Caco-2 (cell line): ENCODE data around the gene KLHL25. TPM values are rescaled to one million over a fixed set of nuclear protein-coding genes. Genes with fewer than 3 reads are reported as not detected.
"Not testable (repeated sequence)": the region's sequence is repeated elsewhere in the genome, so short reads cannot be mapped to it uniquely, and the experiment has no call there.

Experiments used
- BruUV-seq: library from RNA; stranded (reverse); fragments of 400-500 nt; replicated peaks from 2 replicates; lab custom pipeline; 2021; lab: Mats Ljungman, UMichigan
- CTCF ChIA-PET: fragments of 300-600 bp; sonication (Branson Sonifier 250); formaldehyde crosslinking; loops from one replicate; lab custom pipeline; 2022; ENCODE audit warnings: antibody characterized with exemption; lab: Charles Lee
- POLR2A ChIA-PET: fragments of 300-600 bp; sonication (Branson Sonifier 250); formaldehyde crosslinking; loops from one replicate; lab custom pipeline; 2022; ENCODE audit warnings: antibody characterized with exemption; lab: Charles Lee
- DNase-seq, 2 experiments: peaks; one replicate each; pipeline versions ENCODE4 v3.0.0 to v3.0.0-alpha.2; 2020 to 2022
- H3K27me3 ChIP-seq: replicated peaks from 2 replicates; pipeline ENCODE4 v1.6.0; 2011; ENCODE audit warnings: low read length; ENCODE audit not compliant: control insufficient read depth, insufficient read depth
- H3K36me3 ChIP-seq: 2 replicates; pipeline ENCODE4 v1.5.1; 2011; ENCODE audit warnings: low read length; ENCODE audit not compliant: control insufficient read depth, insufficient read depth
- H3K4me1 ChIP-seq: fragments of 250-450 bp; sonication (Bioruptor Pico); 2 replicates; pipeline ENCODE4 v1.5.1; 2020; ENCODE audit warnings: mild to moderate bottlenecking
- H3K4me3 ChIP-seq: 2 replicates; pipeline ENCODE4 v1.5.1; 2011; ENCODE audit warnings: low read depth, mild to moderate bottlenecking, control low read depth, low read length
- H3K9me3 ChIP-seq: fragments of 250-450 bp; sonication (Bioruptor Pico); 2 replicates; pipeline ENCODE4 v1.5.1; 2020; ENCODE audit warnings: mild to moderate bottlenecking, moderate library complexity
- H3K27ac Mint-ChIP-seq: one replicate; pipeline ENCODE4 v1.8.0; 2022; ENCODE audit warnings: mixed read lengths; ENCODE audit not compliant: unreplicated experiment
- H3K27me3 Mint-ChIP-seq: one replicate; pipeline ENCODE4 v1.8.0; 2022; ENCODE audit warnings: mixed read lengths; ENCODE audit not compliant: insufficient read depth, unreplicated experiment
- H3K36me3 Mint-ChIP-seq: one replicate; pipeline ENCODE4 v1.8.0; 2022; ENCODE audit warnings: mild to moderate bottlenecking, mixed read lengths; ENCODE audit not compliant: insufficient read depth, unreplicated experiment
- H3K4me1 Mint-ChIP-seq: one replicate; pipeline ENCODE4 v1.8.0; 2022; ENCODE audit warnings: low read depth, mixed read lengths; ENCODE audit not compliant: unreplicated experiment
- H3K4me3 Mint-ChIP-seq: one replicate; pipeline ENCODE4 v1.8.0; 2022; ENCODE audit warnings: mild to moderate bottlenecking, moderate library complexity, mixed read lengths; ENCODE audit not compliant: unreplicated experiment
- H3K9me3 Mint-ChIP-seq: one replicate; pipeline ENCODE4 v1.8.0; 2022; ENCODE audit warnings: mixed read lengths; ENCODE audit not compliant: unreplicated experiment
- intact Hi-C: fragments of 100-400 bp; cut with micrococcal nuclease; formaldehyde crosslinking; loops from one replicate; pipeline ENCODE4 v1.10.0; 2022; ENCODE audit not compliant: unreplicated experiment
- total RNA-seq: library from RNA; stranded (reverse); gene quantifications from 2 replicates; pipeline ENCODE4 v1.2.3, GENCODE V29; 2022
- TF ChIP-seq, protein P1 (sequence below), 2 experiments: fragments of 200-600 bp in 1 of 2; IDR thresholded peaks; 1 replicate in 1 of 2; 2 replicates in 1 of 2; pipeline versions ENCODE4 v1.5.1 to v1.8.0; 2011 to 2022; ENCODE audit warnings: antibody characterized with exemption in 1 of 2, control low read depth in 1 of 2, inconsistent platforms in 1 of 2, low read depth in 1 of 2, low read length in 1 of 2, mild to moderate bottlenecking in 1 of 2, moderate library complexity in 1 of 2; ENCODE audit not compliant: insufficient read depth in 1 of 2, severe bottlenecking in 1 of 2, unreplicated experiment in 1 of 2

The KLHL25 gene
- total RNA-seq, 1 experiment from 2014 or later, result 15.4 TPM

- no TSS peak for BruUV-seq
- no peak overlapping the region for H3K4me3 Mint-ChIP-seq
- H3K27ac Mint-ChIP-seq, result no peak overlapping the region
- peaks cover 7% of the 10 kb centered on the region for H3K4me1 Mint-ChIP-seq
- H3K27me3 Mint-ChIP-seq, result no peaks in the 10 kb centered on the region
- POLR2A ChIA-PET, result no interaction called here
- DNase-seq, result no peak
- Histone ChIP-seq H3K9me3 (no peaks in the 10 kb centered on the region), H3K4me3 (no peak overlapping the region), H3K4me1 (peaks cover 14% of the 10 kb centered on the region), H3K27me3 (no peaks in the 10 kb centered on the region), H3K36me3 (no peaks in the 10 kb centered on the region)
- TF ChIP-seq, protein P1, sequence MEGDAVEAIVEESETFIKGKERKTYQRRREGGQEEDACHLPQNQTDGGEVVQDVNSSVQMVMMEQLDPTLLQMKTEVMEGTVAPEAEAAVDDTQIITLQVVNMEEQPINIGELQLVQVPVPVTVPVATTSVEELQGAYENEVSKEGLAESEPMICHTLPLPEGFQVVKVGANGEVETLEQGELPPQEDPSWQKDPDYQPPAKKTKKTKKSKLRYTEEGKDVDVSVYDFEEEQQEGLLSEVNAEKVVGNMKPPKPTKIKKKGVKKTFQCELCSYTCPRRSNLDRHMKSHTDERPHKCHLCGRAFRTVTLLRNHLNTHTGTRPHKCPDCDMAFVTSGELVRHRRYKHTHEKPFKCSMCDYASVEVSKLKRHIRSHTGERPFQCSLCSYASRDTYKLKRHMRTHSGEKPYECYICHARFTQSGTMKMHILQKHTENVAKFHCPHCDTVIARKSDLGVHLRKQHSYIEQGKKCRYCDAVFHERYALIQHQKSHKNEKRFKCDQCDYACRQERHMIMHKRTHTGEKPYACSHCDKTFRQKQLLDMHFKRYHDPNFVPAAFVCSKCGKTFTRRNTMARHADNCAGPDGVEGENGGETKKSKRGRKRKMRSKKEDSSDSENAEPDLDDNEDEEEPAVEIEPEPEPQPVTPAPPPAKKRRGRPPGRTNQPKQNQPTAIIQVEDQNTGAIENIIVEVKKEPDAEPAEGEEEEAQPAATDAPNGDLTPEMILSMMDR (IDR thresholded peaks at IDR 0.05; ENCODE audit: insufficient read depth in 1 of 2, low read depth in 1 of 2, low read length in 1 of 2, severe bottlenecking in 1 of 2, unreplicated experiment in 1 of 2), result no peak
- intact Hi-C loops, result no loop called here
- no peaks in the 10 kb centered on the region for H3K36me3 Mint-ChIP-seq
- CTCF ChIA-PET, result no interaction called here
- H3K9me3 Mint-ChIP-seq, result no peaks in the 10 kb centered on the region
These were observed 10.7 kb upstream of the KLHL25 start for GRCh38 chr15:85805420-85805819.

DNA sequence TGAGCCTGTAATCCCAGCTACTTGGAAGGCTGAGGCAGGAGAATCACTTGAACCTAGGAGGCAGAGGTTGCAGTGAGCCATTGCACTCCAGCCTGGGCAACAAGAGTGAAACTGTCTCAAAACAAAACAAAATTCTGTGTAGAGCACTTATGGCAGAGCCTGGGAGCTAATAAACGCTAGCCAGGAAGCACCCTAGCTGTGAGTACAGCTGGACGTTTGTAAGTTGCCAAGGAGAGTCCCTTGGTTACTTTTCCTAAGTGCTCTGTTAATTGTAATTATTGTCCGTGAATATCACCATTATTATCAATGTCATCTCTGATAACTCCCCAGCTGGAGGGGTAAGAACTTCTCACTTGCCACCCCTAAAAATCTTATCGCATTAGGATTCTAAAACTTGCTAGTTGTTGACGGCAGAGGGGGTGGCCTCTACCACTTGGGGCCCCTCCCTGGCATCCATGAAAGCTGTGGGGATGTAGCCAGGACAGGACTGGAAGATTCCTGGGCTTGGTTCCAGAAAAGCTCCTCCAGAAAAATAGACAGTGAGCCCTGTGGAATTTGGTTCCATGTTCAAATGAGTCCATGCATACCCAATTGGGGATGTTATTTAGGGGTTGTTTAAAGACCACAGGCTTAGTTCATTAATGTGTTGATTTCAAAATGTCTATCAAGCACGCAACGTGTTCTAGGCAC, 9.9 kb upstream of the KLHL25 start:
- no peaks in the 10 kb centered on the region for H3K9me3 ChIP-seq
- H3K36me3 ChIP-seq, result no peaks in the 10 kb centered on the region
- H3K27me3 ChIP-seq, result no peaks in the 10 kb centered on the region
- BruUV-seq, result no TSS peak
- no peak overlapping the region for H3K4me3 ChIP-seq
- Mint-ChIP-seq H3K4me1 (peaks cover 11% of the 10 kb centered on the region), H3K36me3 (no peaks in the 10 kb centered on the region), H3K9me3 (no peaks in the 10 kb centered on the region), H3K27ac (no peak overlapping the region), H3K27me3 (no peaks in the 10 kb centered on the region), H3K4me3 (no peak overlapping the region)
- CTCF ChIA-PET, result interaction anchor here (1.0 kb wide), 1 partner anchor 36 kb away, joined by 3 read pairs; no protein-coding TSS in a partner anchor
- intact Hi-C loops, result no loop called here
- no peak for DNase-seq
- TF ChIP-seq, protein P1 (IDR thresholded peaks at IDR 0.05; ENCODE audit: insufficient read depth in 1 of 2, low read depth in 1 of 2, low read length in 1 of 2, severe bottlenecking in 1 of 2, unreplicated experiment in 1 of 2), result no peak
- H3K4me1 ChIP-seq, result peaks cover 14% of the 10 kb centered on the region
- POLR2A ChIA-PET, result no interaction called here

DNA sequence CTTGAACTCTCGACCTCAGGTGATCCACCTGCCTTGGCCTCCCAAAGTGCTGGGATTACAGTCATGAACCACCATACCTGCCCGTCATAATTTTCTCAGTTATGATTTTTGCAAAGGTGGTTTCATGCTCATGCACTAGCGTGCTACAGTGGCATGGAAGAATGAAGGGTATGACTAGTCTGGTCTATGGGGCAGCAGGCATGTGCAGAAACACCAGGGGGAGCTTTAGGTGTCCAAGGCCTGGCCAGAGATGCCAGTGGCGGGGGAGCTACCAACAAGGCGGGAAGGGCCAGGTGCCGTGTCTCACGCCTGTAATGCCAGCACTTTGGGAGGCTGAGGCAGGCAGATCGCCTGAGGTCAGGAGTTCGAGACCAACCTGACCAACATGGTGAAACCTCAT, 7.9 kb upstream of the KLHL25 start:
- H3K36me3 Mint-ChIP-seq, BruUV-seq, H3K36me3 ChIP-seq, POLR2A ChIA-PET, H3K27me3 ChIP-seq, H3K4me3 ChIP-seq, H3K4me3 Mint-ChIP-seq, H3K9me3 ChIP-seq, H3K27me3 Mint-ChIP-seq, H3K27ac Mint-ChIP-seq, DNase-seq, H3K9me3 Mint-ChIP-seq, intact Hi-C loops: not testable (repeated sequence)
- CTCF ChIA-PET, result interaction anchor here (1.1 kb wide), 1 partner anchor 38 kb away, joined by 5 read pairs; no protein-coding TSS in a partner anchor
- TF ChIP-seq, protein P1 (IDR thresholded peaks at IDR 0.05; ENCODE audit: insufficient read depth in 1 of 2, low read depth in 1 of 2, low read length in 1 of 2, severe bottlenecking in 1 of 2, unreplicated experiment in 1 of 2), result peak in 1 of 2 experiments; percentile 22
- peaks cover 14% of the 10 kb centered on the region for H3K4me1 ChIP-seq
- peaks cover 11% of the 10 kb centered on the region for H3K4me1 Mint-ChIP-seq
